Fibroblast of lung (primary cell): ENCODE results near the gene NKAIN4. TPM values are rescaled to one million over a fixed set of nuclear protein-coding genes. Genes with fewer than 3 reads are reported as not detected.

Source experiments
- DNase-seq, 2 donors: peaks; one replicate each; pipeline versions ENCODE4 v3.0.0 to v3.0.0-alpha.2; 2010; ENCODE audit warnings: low read depth in 2 of 2
- H2AFZ ChIP-seq: 2 replicates; pipeline ENCODE4 v1.5.1; 2012; ENCODE audit warnings: low read length, control low read depth, inconsistent platforms
- H3K27ac ChIP-seq: 2 replicates; pipeline ENCODE4 v1.5.1; 2011; ENCODE audit warnings: low read length, control low read depth; ENCODE audit not compliant: insufficient read depth
- H3K27me3 ChIP-seq: 2 replicates; pipeline ENCODE4 v1.5.1; 2011; ENCODE audit warnings: mild to moderate bottlenecking, low read length; ENCODE audit not compliant: control insufficient read depth, insufficient read depth
- H3K36me3 ChIP-seq: 2 replicates; pipeline ENCODE4 v1.5.1; 2011; ENCODE audit warnings: low read length; ENCODE audit not compliant: control insufficient read depth, insufficient read depth
- H3K4me1 ChIP-seq: 2 replicates; pipeline ENCODE4 v1.5.1; 2011; ENCODE audit warnings: low read length; ENCODE audit not compliant: control insufficient read depth, insufficient read depth; ENCODE audit errors: extremely low read depth
- H3K4me2 ChIP-seq: 2 replicates; pipeline ENCODE4 v1.5.1; 2011; ENCODE audit warnings: low read length, control low read depth; ENCODE audit not compliant: insufficient read depth; ENCODE audit errors: extremely low read depth
- H3K4me3 ChIP-seq, 4 experiments: fragments of 200-600 bp in 1 of 4; sonication (generic) in 1 of 4; replicated peaks in 1 of 4; 2 replicates each; pipeline ENCODE4 v1.5.1; 2011 to 2016; ENCODE audit warnings: low read length in 4 of 4, low read depth in 3 of 4, mild to moderate bottlenecking in 3 of 4, control low read depth in 2 of 4, inconsistent platforms in 1 of 4, mixed read lengths in 1 of 4; ENCODE audit not compliant: insufficient read depth in 1 of 4; ENCODE audit errors: control extremely low read depth in 1 of 4
- H3K79me2 ChIP-seq: 2 replicates; pipeline ENCODE4 v1.5.1; 2012; ENCODE audit warnings: mild to moderate bottlenecking, low read length, inconsistent platforms; ENCODE audit not compliant: control insufficient read depth, insufficient read depth
- H3K9ac ChIP-seq: 2 replicates; pipeline ENCODE4 v1.5.1; 2011; ENCODE audit warnings: mild to moderate bottlenecking, low read length, control low read depth; ENCODE audit not compliant: insufficient read depth
- H3K9me3 ChIP-seq: 2 replicates; pipeline ENCODE4 v1.5.1; 2012; ENCODE audit warnings: low read depth, low read length; ENCODE audit not compliant: control insufficient read depth, insufficient read depth
- H4K20me1 ChIP-seq: 2 replicates; pipeline ENCODE4 v1.5.1; 2011; ENCODE audit warnings: low read length; ENCODE audit not compliant: control insufficient read depth, insufficient read depth; ENCODE audit errors: extremely low read depth
- EZH2 ChIP-seq: IDR thresholded peaks from 2 replicates; pipeline ENCODE4 v1.5.1; 2012; ENCODE audit warnings: low read length, control low read depth, mild to moderate bottlenecking; ENCODE audit errors: missing control alignments
- polyA plus RNA-seq, 2 donors: library from polyadenylated mRNA; depleted of rRNA in 1 of 2; stranded (reverse) in 1 of 2; unstranded in 1 of 2; fragments of >200 nt; gene quantifications; 2 replicates each; pipeline ENCODE4 v1.2.1, GENCODE V29; 2011 to 2012; ENCODE audit warnings: missing spikeins in 1 of 2
- total RNA-seq: library from RNA; depleted of rRNA; stranded (reverse); fragments of >200 nt; gene quantifications from 2 replicates; pipeline ENCODE4 v1.2.1, GENCODE V29; 2014
- TF ChIP-seq, protein P1 (sequence below), 2 donors: IDR thresholded peaks in 1 of 2; conservative IDR thresholded peaks in 1 of 2; 1 replicate in 1 of 2; 2 replicates in 1 of 2; pipeline ENCODE4 v1.5.1; 2011 to 2012; ENCODE audit warnings: low read length in 2 of 2, control low read depth in 1 of 2, inconsistent platforms in 1 of 2, low read depth in 1 of 2, mild to moderate bottlenecking in 1 of 2

Gene NKAIN4
- total and polyA plus RNA-seq, 2 donors (not counting 1 experiment from before 2014, with no cell fraction given) = not detected

DNA sequence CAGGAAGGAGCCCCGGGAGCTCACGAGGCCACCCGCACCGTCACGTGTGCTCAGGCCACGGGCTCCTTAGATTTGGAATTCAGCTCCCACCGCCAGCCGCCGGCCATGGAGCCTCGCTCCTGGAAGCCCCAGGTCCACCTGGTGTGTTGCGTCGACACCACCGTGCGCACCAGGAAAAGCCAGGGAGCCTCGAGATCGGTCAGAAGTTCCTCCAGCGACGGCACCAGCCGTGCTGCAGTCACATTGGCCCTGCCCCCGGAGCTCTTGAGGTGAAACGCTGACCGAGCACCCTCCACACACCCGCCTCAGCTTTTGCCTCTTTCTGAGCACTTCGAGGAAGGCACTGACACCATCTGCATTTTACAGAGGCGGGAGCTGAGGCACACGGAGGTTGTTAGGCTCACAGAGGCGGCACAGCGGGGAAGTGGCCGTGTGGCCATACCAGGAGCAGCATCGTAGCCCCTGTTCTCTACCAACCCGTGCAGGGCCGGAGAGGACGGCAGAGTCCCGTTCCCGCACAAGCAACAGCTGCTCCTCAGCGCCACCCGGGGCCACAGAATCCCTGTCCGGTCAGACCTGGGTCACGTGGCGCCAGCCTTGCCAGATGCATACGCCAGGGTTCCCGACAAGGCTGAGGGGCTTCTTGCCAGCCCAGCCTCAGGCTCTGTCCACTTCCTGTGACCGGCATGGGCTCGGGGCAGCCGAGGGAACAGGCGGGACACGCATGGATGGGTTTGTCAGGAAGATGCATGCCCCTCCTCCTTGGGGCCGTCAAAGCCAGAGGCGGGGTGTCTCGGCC, 7.6 kb downstream of the NKAIN4 start:
- TF ChIP-seq, protein P1, sequence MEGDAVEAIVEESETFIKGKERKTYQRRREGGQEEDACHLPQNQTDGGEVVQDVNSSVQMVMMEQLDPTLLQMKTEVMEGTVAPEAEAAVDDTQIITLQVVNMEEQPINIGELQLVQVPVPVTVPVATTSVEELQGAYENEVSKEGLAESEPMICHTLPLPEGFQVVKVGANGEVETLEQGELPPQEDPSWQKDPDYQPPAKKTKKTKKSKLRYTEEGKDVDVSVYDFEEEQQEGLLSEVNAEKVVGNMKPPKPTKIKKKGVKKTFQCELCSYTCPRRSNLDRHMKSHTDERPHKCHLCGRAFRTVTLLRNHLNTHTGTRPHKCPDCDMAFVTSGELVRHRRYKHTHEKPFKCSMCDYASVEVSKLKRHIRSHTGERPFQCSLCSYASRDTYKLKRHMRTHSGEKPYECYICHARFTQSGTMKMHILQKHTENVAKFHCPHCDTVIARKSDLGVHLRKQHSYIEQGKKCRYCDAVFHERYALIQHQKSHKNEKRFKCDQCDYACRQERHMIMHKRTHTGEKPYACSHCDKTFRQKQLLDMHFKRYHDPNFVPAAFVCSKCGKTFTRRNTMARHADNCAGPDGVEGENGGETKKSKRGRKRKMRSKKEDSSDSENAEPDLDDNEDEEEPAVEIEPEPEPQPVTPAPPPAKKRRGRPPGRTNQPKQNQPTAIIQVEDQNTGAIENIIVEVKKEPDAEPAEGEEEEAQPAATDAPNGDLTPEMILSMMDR (conservative IDR thresholded peaks at IDR 0.05 in 1 of 2, IDR thresholded peaks at IDR 0.05 in 1 of 2; ENCODE audit: low read depth in 1 of 2, low read length in 2 of 2) = no peak
- TF ChIP-seq EZH2 = no peak
- no peaks in the 10 kb centered on the region for H3K4me1 ChIP-seq
- no peaks in the 10 kb centered on the region for H3K36me3 ChIP-seq
- H3K79me2 ChIP-seq = no peaks in the 10 kb centered on the region
- H3K9me3 ChIP-seq = no peaks in the 10 kb centered on the region
- DNase-seq = no peak
- H2AFZ ChIP-seq = no peak overlapping the region
- no peaks in the 10 kb centered on the region for H4K20me1 ChIP-seq
- H3K4me2 ChIP-seq = no peak overlapping the region
- no peak overlapping the region for H3K9ac ChIP-seq
- no peaks in the 10 kb centered on the region for H3K27me3 ChIP-seq
- H3K4me3 ChIP-seq = no peak overlapping the region
- H3K27ac ChIP-seq = no peak overlapping the region

- DNase-seq = no peak
- no peak for TF ChIP-seq EZH2
- TF ChIP-seq, protein P1 (conservative IDR thresholded peaks at IDR 0.05 in 1 of 2, IDR thresholded peaks at IDR 0.05 in 1 of 2; ENCODE audit: low read depth in 1 of 2, low read length in 2 of 2) = no peak
- Histone ChIP-seq H3K9me3 (no peaks in the 10 kb centered on the region), H3K79me2 (no peaks in the 10 kb centered on the region), H3K27me3 (no peaks in the 10 kb centered on the region), H2AFZ (no peak overlapping the region), H3K9ac (no peak overlapping the region), H3K36me3 (no peaks in the 10 kb centered on the region), H4K20me1 (no peaks in the 10 kb centered on the region), H3K4me2 (no peak overlapping the region), H3K4me3 (no peak overlapping the region), H3K27ac (no peak overlapping the region), H3K4me1 (no peaks in the 10 kb centered on the region)
Measured at GRCh38 chr20:63244468-63244867, 9.8 kb downstream of the NKAIN4 start.

DNA sequence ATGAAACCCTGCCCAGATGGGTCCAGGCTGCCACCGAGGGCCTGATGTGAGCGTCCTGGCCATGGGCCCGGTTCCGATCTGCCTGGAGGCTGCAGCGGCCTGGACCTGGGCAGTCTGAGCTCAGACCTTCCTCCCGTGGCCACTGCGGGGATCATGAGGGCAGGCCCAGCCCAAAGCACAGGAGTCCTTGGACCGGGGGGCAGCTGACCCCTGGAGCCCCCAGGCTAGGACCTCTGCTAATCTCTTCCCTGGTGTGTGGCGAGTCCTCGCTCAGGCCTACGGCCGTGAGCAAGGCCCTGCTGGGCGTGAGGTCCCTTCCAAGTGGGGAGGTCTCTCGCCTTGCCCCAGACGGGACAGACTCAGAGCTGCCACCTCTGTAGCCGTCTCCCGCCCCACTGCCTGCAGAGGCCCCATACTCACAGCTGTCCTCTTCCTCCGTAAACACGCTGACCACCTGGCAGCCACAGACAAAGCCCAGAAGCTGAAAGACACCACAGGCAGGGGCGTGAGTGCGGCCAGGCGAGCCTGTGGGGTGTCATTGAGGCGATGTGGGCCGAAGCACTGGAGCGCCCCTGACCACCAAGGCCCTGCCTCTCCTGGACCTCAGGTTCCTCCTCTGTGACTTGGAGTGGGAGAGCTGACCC, 10.5 kb downstream of the NKAIN4 start:
- Histone ChIP-seq H3K79me2 (no peaks in the 10 kb centered on the region), H3K36me3 (no peaks in the 10 kb centered on the region), H3K4me3 (no peak overlapping the region), H3K9me3 (no peaks in the 10 kb centered on the region), H3K9ac (no peak overlapping the region), H3K4me1 (no peaks in the 10 kb centered on the region), H3K4me2 (no peak overlapping the region), H2AFZ (no peak overlapping the region), H3K27me3 (no peaks in the 10 kb centered on the region), H4K20me1 (no peaks in the 10 kb centered on the region), H3K27ac (no peak overlapping the region)
- no peak for TF ChIP-seq EZH2
- TF ChIP-seq, protein P1 (conservative IDR thresholded peaks at IDR 0.05 in 1 of 2, IDR thresholded peaks at IDR 0.05 in 1 of 2; ENCODE audit: low read depth in 1 of 2, low read length in 2 of 2) = no peak
- no peak for DNase-seq
